T-cell (primary cell): ENCODE data around the gene MYH6. TPM values are rescaled to one million over a fixed set of nuclear protein-coding genes. Genes with fewer than 3 reads are reported as not detected.
"Not testable (repeated sequence)": the region's sequence is repeated elsewhere in the genome, so short reads cannot be mapped to it uniquely, and the experiment has no call there.

Source experiments
- ATAC-seq, 4 experiments: fragments of 200-7000 bp in 3 of 4; fragments of 150-1000 bp in 1 of 4; cut with Tn5 transposase; replicated peaks in 1 of 4; 1 replicate in 3 of 4; 2 replicates in 1 of 4; pipeline ENCODE4 v1.10.0; 2021; ENCODE audit warnings: moderate library complexity in 3 of 4, mild to moderate bottlenecking in 2 of 4, moderate number of reproducible peaks in 1 of 4
- CTCF ChIA-PET, 2 donors: fragments of 300-600 bp; sonication (Branson Sonifier 250); formaldehyde crosslinking; loops; one replicate each; lab custom pipeline; 2022; ENCODE audit warnings: antibody characterized with exemption in 2 of 2; lab: Charles Lee
- POLR2A ChIA-PET, 2 donors: fragments of 300-600 bp; sonication (Branson Sonifier 250); formaldehyde crosslinking; loops; one replicate each; lab custom pipeline; 2022; ENCODE audit warnings: antibody characterized with exemption in 2 of 2; lab: Charles Lee
- DNase-seq, 35 experiments: peaks; one replicate each; pipeline versions ENCODE4 v3.0.0 to v3.0.0-alpha.2; 2013 to 2023
- H3K27ac ChIP-seq: one replicate; pipeline ENCODE4 v1.5.1; 2013; ENCODE audit warnings: low read length
- H3K27me3 ChIP-seq, 2 experiments: replicated peaks in 1 of 2; 1 replicate in 1 of 2; 2 replicates in 1 of 2; pipeline versions ENCODE4 v1.6.1 to v1.7.0; 2013; ENCODE audit warnings: low read length in 1 of 2, mixed read lengths in 1 of 2; ENCODE audit not compliant: control insufficient read depth in 2 of 2, insufficient read depth in 2 of 2; ENCODE audit errors: extremely low read depth in 1 of 2
- H3K36me3 ChIP-seq, 2 donors: 1 replicate in 1 of 2; 2 replicates in 1 of 2; pipeline versions ENCODE4 v1.6.1 to v1.7.0; 2013; ENCODE audit warnings: low read length in 1 of 2; ENCODE audit not compliant: control insufficient read depth in 2 of 2, insufficient read depth in 1 of 2; ENCODE audit errors: extremely low read depth in 1 of 2
- H3K4me1 ChIP-seq, 2 experiments: 1 replicate in 1 of 2; 2 replicates in 1 of 2; pipeline versions ENCODE4 v1.6.1 to v1.7.0; 2013; ENCODE audit warnings: low read length in 2 of 2, mixed read lengths in 1 of 2; ENCODE audit not compliant: insufficient read depth in 2 of 2, control insufficient read depth in 1 of 2; ENCODE audit errors: extremely low read depth in 1 of 2
- H3K4me3 ChIP-seq, 2 donors: 1 replicate in 1 of 2; 2 replicates in 1 of 2; pipeline versions ENCODE4 v1.5.1 to v1.7.0; 2013; ENCODE audit warnings: mild to moderate bottlenecking in 2 of 2, low read length in 1 of 2, moderate library complexity in 1 of 2; ENCODE audit not compliant: control insufficient read depth in 1 of 2; ENCODE audit errors: extremely low read depth in 1 of 2
- H3K9me3 ChIP-seq: 2 replicates; pipeline ENCODE4 v1.7.0; 2013
- H3K27ac Mint-ChIP-seq, 2 donors: one replicate each; pipeline ENCODE4 v1.8.0; 2020 to 2021; ENCODE audit warnings: mild to moderate bottlenecking in 2 of 2, mixed read lengths in 2 of 2
- H3K27me3 Mint-ChIP-seq, 2 donors: one replicate each; pipeline ENCODE4 v1.8.0; 2021 to 2022; ENCODE audit warnings: mixed read lengths in 2 of 2
- H3K36me3 Mint-ChIP-seq: one replicate; pipeline ENCODE4 v1.8.0; 2021; ENCODE audit warnings: mixed read lengths
- H3K4me1 Mint-ChIP-seq, 3 donors: one replicate each; pipeline ENCODE4 v1.8.0; 2020 to 2022; ENCODE audit warnings: mixed read lengths in 3 of 3, mild to moderate bottlenecking in 1 of 3
- H3K4me3 Mint-ChIP-seq, 3 donors: one replicate each; pipeline ENCODE4 v1.8.0; 2020 to 2022; ENCODE audit warnings: mild to moderate bottlenecking in 3 of 3, mixed read lengths in 3 of 3, moderate library complexity in 3 of 3
- H3K9me3 Mint-ChIP-seq, 3 donors: one replicate each; pipeline ENCODE4 v1.8.0; 2020 to 2022; ENCODE audit warnings: mixed read lengths in 3 of 3
- WGBS: methylation state at CpG from one replicate; pipeline ENCODE4 v1.1.5; 2013; ENCODE audit warnings: missing lambda C conversion rate; ENCODE audit not compliant: insufficient coverage; 5-methylcytosine and 5-hydroxymethylcytosine counted together
- total RNA-seq, 35 experiments: library from RNA in 6 of 35; stranded (reverse) in 6 of 35; fragments of 120-200 nt in 1 of 35; gene quantifications; one replicate each; pipeline versions ENCODE4 v1.2.1 to v1.2.4 and lab custom pipeline; 2013 to 2026

Gene MYH6
- total RNA-seq, 5 donors from 2014 or later (not counting 1 experiment from before 2014, with no cell fraction given): not detected

GRCh38 chr14:23400496-23401149 is 7.5 kb downstream of the MYH6 start:
- H3K27ac ChIP-seq, DNase-seq, H3K36me3 Mint-ChIP-seq, H3K36me3 ChIP-seq, H3K4me1 Mint-ChIP-seq, H3K9me3 ChIP-seq, H3K4me1 ChIP-seq, H3K4me3 Mint-ChIP-seq, H3K27ac Mint-ChIP-seq, POLR2A ChIA-PET, H3K4me3 ChIP-seq, ATAC-seq, H3K9me3 Mint-ChIP-seq: not testable (repeated sequence)
- 67% methylated on average over 8 of the region's 16 CpGs for WGBS
- H3K27me3 Mint-ChIP-seq: peaks cover 8 to 31% of the 10 kb centered on the region in 2 donors
- H3K27me3 ChIP-seq: peaks cover 0 to 29% of the 10 kb centered on the region in 2 experiments
- CTCF ChIA-PET: interaction anchor here in 1 of 2 donors (0.6 kb wide), 1 partner anchor 22 kb away, joined by 4 read pairs; no protein-coding TSS in a partner anchor

- no peak for DNase-seq
- no peaks in the 10 kb centered on the region for H3K4me1 ChIP-seq
- ChIA-PET POLR2A (no interaction called here), CTCF (interaction anchor here in 1 of 2 donors (0.6 kb wide), 1 partner anchor 18 kb away, joined by 3 read pairs; no protein-coding TSS in a partner anchor)
- H3K36me3 ChIP-seq: no peaks in the 10 kb centered on the region
- H3K9me3 Mint-ChIP-seq: no peaks in the 10 kb centered on the region
- no peaks in the 10 kb centered on the region for H3K36me3 Mint-ChIP-seq
- no peak overlapping the region for H3K27ac ChIP-seq
- H3K27me3 Mint-ChIP-seq: peaks cover 12 to 25% of the 10 kb centered on the region in 2 donors
- H3K9me3 ChIP-seq: no peaks in the 10 kb centered on the region
- H3K4me1 Mint-ChIP-seq: no peaks in the 10 kb centered on the region
- H3K4me3 ChIP-seq: no peak overlapping the region
- no peak for ATAC-seq
- WGBS: 71% methylated on average over 2 of the region's 6 CpGs
- no peak overlapping the region for H3K4me3 Mint-ChIP-seq
- H3K27ac Mint-ChIP-seq: no peak overlapping the region
- peaks cover 0 to 20% of the 10 kb centered on the region in 2 experiments for H3K27me3 ChIP-seq
Observed at GRCh38 chr14:23399591-23399990, 8.5 kb downstream of the MYH6 start.

- WGBS: no CpG with 5 or more reads among the region's 3 CpGs
- Histone ChIP-seq H3K4me3 (no peak overlapping the region), H3K36me3 (no peaks in the 10 kb centered on the region), H3K4me1 (no peaks in the 10 kb centered on the region), H3K9me3 (no peaks in the 10 kb centered on the region), H3K27ac (no peak overlapping the region), H3K27me3 (peaks cover 0 to 18% of the 10 kb centered on the region in 2 experiments)
- Mint-ChIP-seq H3K27me3 (peaks cover 12 to 25% of the 10 kb centered on the region in 2 donors), H3K9me3 (no peaks in the 10 kb centered on the region), H3K4me3 (no peak overlapping the region), H3K27ac (no peak overlapping the region), H3K4me1 (no peaks in the 10 kb centered on the region), H3K36me3 (no peaks in the 10 kb centered on the region)
- no peak for ATAC-seq
- ChIA-PET POLR2A (no interaction called here), CTCF (interaction anchor here in 1 of 2 donors (0.6 kb wide), 1 partner anchor 18 kb away, joined by 3 read pairs; no protein-coding TSS in a partner anchor)
- no peak for DNase-seq
Observed at GRCh38 chr14:23399136-23399535, 8.9 kb downstream of the MYH6 start.

GRCh38 chr14:23398348-23398747 is 9.7 kb downstream of the MYH6 start:
- no peaks in the 10 kb centered on the region for H3K4me1 Mint-ChIP-seq
- no peak for ATAC-seq

GRCh38 chr14:23396781-23397407 is 11.2 kb downstream of the MYH6 start:
- Histone ChIP-seq H3K4me1 (no peaks in the 10 kb centered on the region), H3K27me3 (peaks cover 0 to 8% of the 10 kb centered on the region in 2 experiments), H3K4me3 (no peak overlapping the region), H3K36me3 (no peaks in the 10 kb centered on the region), H3K27ac (no peak overlapping the region), H3K9me3 (no peaks in the 10 kb centered on the region)
- 91% methylated on average over 2 of the region's 10 CpGs for WGBS
- H3K4me3 Mint-ChIP-seq: no peak overlapping the region
- H3K27ac Mint-ChIP-seq: no peak overlapping the region
- POLR2A ChIA-PET: no interaction called here
- CTCF ChIA-PET: no interaction called here
- H3K36me3 Mint-ChIP-seq: no peaks in the 10 kb centered on the region
- H3K27me3 Mint-ChIP-seq: peaks cover 4 to 15% of the 10 kb centered on the region in 2 donors
- no peak for ATAC-seq
- no peak for DNase-seq
- no peaks in the 10 kb centered on the region for H3K4me1 Mint-ChIP-seq
- no peaks in the 10 kb centered on the region for H3K9me3 Mint-ChIP-seq

More at GRCh38 chr14:23398348-23398747, 9.7 kb downstream of the MYH6 start:
- no peaks in the 10 kb centered on the region for H3K9me3 ChIP-seq
- Mint-ChIP-seq H3K36me3 (no peaks in the 10 kb centered on the region), H3K27ac (no peak overlapping the region), H3K9me3 (no peaks in the 10 kb centered on the region), H3K4me3 (no peak overlapping the region), H3K27me3 (peaks cover 10 to 20% of the 10 kb centered on the region in 2 donors)
- DNase-seq: no peak
- H3K4me1 ChIP-seq: no peaks in the 10 kb centered on the region
- 96% methylated on average over 3 of the region's 4 CpGs for whole genome bisulfite sequencing
- H3K27ac ChIP-seq: no peak overlapping the region
- CTCF ChIA-PET: no interaction called here
- peaks cover 0 to 15% of the 10 kb centered on the region in 2 experiments for H3K27me3 ChIP-seq
- POLR2A ChIA-PET: no interaction called here
- H3K36me3 ChIP-seq: no peaks in the 10 kb centered on the region
- no peak overlapping the region for H3K4me3 ChIP-seq

- H3K36me3 Mint-ChIP-seq: no peaks in the 10 kb centered on the region
- DNase-seq (no peak), ATAC-seq (no peak)
- H3K27me3 ChIP-seq: peaks cover 0 to 8% of the 10 kb centered on the region in 2 experiments
- WGBS: 95% methylated on average over 8 of the region's 10 CpGs
- CTCF ChIA-PET: no interaction called here
- H3K4me3 ChIP-seq: no peak overlapping the region
- H3K9me3 ChIP-seq: no peaks in the 10 kb centered on the region
- H3K4me1 ChIP-seq: no peaks in the 10 kb centered on the region
- H3K9me3 Mint-ChIP-seq: no peaks in the 10 kb centered on the region
- H3K27ac Mint-ChIP-seq: no peak overlapping the region
- H3K27ac ChIP-seq: no peak overlapping the region
- H3K27me3 Mint-ChIP-seq: peaks cover 4 to 15% of the 10 kb centered on the region in 2 donors
- no peaks in the 10 kb centered on the region for H3K4me1 Mint-ChIP-seq
- H3K4me3 Mint-ChIP-seq: no peak overlapping the region
- POLR2A ChIA-PET: no interaction called here
- H3K36me3 ChIP-seq: no peaks in the 10 kb centered on the region
Observed at GRCh38 chr14:23396126-23396525, 11.9 kb downstream of the MYH6 start.
